GM19438 (cell line): ENCODE data around the gene PNPT1.

ENCODE experiments used
- ATAC-seq: cut with Tn5 transposase; IDR thresholded peaks from one replicate; pipeline ENCODE4 v1.9.1; 2021; ENCODE audit warnings: low read depth; ENCODE audit not compliant: unreplicated experiment

PNPT1 gene

DNA sequence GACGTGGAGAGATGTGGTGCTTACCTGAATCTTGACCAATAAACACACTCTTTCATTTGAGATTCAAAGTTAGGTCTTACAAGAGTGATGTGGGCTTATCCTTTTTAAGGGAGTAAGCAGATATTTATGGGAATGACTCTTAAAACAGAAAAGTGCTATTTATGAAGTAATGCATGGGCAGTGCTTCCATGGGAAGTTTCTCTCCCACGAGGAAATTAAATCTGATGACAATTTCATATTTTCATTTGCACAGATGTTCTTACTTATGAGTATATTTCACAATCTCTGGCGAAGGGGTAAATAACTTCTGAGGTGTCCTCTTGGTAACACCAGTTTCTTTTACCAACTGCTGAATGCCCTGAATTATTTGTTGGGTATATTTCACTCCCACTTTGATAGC, 21.0 kb downstream of the PNPT1 start:
- no peak for ATAC-seq

DNA sequence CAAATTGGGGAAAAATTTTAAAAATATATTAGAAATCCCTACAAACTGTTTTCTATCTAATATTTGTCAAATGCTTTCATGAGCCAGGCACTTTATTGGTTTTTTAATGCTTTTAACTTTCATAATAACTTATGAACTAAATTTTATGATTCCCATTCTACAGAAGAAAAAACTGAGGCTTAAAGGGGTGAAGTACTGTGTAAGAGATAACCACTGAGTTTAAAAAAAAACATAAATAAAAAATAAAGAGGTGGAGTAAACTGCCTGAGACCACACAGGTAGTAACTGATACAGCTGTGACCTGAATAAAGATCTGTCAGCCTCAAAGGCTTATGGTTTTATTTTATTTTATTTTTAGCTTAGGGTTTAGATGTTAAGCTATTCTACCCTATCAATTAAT, 24.7 kb downstream of the PNPT1 start:
- no peak for ATAC-seq

DNA sequence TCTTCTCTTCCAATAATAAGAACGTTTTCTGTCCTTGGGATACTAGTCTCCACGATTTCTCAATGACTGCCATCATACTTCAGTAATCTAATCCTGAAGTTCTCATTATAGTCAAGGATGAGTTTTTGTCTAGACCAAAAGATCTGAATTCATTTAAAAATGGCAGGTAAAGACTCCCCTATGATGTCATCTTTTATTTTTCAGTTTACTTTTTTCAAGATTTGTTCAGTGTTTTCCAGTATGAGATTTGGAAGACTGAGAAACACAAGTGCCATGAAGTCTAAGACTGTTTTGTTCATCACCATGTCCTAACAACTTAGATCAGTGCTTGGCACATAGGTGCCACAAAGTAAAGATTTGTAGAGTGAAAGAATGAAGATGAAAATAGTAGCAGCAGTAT, 40.4 kb downstream of the PNPT1 start:
- ATAC-seq, result no peak

DNA sequence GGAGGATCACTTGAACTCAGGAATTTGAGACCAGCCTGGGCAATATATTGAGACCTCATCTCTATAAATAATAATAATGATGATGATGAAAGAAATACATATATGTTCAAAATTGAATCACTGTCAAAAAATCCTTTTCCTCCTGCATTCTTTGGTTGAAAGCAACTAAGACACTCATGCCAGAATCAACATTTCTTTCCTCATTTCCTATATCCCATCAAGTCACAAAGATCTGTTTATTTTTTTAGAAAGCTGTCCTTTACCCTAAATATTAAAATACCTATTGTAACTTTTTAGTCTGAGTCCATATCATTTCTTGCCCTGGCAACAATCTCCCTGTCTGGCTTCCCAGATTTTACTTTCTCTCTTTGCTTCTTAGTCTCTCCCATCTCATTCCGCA, 44.4 kb downstream of the PNPT1 start:
- ATAC-seq, result no peak

DNA sequence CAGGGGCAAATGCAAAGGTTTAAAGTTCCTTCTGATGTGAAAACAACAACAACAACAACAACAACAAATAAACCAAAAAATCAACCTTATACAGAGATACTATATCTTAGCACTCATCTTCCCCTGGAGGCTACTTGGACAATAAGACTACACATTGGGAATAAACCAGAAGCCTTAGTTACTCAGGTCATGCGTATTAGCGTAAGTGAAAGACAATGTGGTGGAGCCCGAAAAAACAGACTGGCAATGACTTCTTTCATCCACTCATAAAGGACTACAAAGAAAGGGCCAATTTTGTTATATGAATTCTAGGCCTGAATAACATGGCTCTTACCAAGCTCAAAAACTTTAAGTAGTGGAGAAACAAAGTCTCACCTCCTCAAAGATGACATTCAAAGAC, 56.8 kb downstream of the PNPT1 start:
- no peak for ATAC-seq

DNA sequence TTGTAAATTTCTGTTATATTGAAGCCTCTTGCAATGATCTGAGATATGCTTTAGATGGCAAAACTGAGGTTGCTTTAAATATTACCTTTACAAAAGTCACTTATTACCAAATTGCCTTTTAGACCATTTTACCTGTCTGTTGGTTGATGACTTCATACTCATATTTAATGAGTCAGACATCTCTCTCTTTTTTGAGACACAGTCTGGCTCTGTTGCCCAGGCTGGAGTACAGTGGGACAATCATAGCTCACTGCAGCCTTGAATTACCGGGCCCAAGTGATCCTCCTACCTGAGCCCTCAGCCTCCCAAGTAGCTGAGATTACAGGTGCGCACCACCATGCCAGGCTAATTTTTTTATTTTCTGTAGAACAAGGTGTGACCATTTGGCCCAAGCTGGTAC, 64.7 kb downstream of the PNPT1 start:
- no peak for ATAC-seq

DNA sequence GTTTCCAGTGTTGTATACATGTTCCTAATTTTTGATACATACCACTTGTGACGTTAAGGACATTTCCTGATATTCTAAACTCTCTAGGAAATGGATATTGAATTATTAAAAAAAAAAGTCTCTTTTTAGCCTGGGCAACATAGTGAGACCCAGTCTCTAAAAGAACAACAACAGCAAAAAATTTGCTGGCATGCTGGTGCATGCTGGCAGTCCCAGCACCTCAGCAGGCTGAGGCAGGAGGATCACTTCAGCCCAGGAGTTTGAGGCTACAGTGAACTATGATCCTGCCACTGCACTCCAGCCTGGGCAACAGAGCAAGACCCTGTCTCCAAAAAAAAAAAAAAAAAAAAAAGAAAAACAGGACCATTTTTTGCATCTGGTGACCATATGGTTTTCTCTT, 65.7 kb downstream of the PNPT1 start:
- ATAC-seq, result no peak

DNA sequence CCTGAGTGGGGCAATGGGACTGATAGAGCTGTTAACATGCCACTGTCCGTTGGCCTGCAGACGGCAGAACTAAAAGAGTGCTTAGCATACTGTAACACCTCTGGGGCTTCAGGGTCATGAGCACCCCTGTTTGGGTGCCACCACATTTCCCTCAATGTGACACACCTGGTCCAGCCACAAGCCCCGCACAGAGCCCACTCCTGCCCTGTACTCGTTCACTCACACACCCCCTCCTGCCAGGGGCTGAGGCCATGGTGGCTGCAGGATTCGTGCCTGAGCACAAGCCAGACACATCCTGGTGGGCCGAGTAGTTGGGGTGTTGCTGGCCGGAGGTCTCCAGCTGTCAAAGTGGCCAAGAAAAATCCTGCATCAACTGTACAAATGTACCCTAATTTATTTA, 71.8 kb downstream of the PNPT1 start:
- ATAC-seq, result no peak

DNA sequence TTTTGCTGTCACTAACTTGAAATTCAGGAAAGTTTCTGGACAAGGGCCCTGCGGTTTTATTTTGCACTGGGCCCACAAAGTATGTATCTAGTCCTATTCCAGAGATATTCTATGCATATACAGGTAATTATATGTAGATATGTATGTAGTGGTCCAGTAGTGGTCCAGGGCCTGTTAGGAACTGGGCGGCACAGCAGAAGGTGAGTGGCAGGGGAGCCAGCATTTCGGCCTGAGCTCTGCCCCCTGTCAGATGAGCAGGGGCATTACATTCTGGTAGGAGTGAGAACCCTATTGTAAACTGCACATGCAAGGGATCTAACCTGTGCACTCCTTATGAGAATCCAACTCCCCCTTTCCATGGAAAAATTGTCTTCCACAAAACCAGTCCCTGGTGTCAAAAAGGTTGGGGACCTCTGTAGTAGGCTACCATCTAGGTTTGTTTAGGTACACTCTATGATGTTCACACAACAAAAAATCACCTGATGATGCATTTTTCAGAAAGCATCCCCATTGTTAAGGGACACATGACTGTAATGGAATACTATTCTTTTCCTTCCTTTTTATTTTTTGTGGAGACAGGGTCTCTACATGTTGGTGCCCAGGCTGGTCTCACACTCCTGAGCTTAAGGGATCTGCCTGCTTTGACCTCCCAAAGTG, 73.4 kb downstream of the PNPT1 start:
- ATAC-seq, result no peak

DNA sequence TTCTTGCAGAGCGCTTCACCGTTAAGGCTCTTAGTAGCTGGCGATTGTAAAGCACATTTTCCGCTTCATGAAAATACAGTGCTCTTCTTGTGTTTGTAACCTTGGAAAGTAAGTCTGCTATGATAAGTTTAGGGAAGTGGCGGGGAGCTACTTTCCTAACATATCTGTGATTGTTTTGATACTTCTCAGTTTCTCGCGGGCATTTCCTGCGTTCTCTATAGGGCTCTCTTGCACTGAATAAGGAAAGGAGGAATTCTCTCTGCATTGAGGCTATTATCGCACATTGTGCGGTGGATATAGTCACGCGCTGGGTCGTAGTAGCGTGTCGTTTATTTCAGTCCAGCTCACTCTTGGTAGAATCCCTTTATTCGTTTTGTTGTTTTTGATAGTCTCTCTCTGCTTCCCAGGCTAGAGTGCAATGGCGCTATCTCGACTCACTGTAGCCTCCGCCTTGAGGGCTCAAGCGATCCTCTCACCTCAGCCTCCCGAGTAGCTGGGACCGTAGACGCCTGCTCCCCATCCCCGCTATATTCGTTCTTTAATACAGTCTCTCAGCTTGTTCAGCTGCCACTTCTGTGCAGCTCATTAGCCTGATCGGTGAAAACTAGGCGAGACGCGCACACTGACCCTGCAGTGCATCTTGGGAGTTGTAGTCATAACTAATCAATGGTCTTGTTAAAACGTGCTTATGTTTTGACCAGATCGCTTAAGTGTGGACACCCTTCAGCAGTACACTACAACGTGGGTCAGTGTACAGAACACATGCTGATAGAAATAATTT, 75.2 kb downstream of the PNPT1 start:
- peak; percentile 33 for ATAC-seq

DNA sequence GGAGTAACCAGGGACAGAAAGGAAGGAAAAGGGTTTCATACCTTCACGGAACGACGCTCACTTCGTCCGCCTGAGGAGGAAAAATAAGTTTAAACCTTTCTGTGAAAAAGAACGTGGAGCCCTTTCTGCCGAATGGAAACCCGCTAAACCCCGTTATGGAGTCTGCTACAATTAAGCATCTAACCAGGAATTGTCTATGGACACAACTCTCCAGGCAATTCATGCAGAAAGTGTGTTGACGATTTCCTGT, 75.7 kb downstream of the PNPT1 start:
- no peak for ATAC-seq

DNA sequence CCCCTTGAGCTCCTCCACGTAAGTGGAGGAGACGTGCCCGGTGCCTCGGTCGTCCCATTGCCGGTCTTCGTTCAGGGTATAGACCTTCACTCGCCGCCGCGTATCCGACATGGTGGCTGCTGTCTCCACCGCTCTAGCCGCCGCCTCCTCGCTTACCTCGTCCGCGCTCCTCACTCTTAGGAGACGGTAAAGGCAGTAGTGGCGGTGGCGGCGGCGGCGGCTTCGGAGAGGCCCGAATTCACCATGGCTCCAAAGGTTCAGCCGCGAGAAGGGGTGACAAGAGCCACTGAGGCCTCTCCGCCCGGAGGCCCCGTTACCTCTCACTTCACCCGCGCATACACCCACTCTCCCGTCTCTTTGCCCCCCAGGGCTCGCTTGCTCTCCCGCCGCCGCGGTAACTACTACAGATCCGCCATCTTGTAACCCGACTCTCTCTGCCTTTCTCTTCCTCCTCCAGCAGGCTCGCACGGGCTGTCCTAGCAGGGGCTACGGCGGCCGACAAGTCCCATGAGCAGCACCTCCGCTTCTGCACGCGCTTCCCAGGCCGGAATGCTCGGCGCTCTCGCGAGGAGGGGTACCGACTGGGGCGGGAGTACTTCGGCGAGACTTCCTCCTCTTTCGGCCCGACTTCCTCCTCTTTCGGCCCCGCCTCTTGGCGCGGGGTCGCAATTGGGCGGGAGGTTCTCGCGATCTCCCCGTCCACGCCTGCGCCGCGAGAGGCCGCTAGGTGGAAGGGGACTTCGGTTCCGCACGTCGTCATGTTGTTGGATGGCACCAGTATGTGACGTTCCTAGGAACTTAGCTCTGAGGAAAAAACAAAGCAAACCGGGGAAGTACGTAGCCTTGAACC, 76.2 kb downstream of the PNPT1 start, which contains the start of gene PPP4R3B:
TSS of gene PPP4R3B (minus strand) at position 448 of the 850 bp plus-strand sequence. CDS start at position 111, 337 bp downstream.
- ATAC-seq, result peak; percentile 81

DNA sequence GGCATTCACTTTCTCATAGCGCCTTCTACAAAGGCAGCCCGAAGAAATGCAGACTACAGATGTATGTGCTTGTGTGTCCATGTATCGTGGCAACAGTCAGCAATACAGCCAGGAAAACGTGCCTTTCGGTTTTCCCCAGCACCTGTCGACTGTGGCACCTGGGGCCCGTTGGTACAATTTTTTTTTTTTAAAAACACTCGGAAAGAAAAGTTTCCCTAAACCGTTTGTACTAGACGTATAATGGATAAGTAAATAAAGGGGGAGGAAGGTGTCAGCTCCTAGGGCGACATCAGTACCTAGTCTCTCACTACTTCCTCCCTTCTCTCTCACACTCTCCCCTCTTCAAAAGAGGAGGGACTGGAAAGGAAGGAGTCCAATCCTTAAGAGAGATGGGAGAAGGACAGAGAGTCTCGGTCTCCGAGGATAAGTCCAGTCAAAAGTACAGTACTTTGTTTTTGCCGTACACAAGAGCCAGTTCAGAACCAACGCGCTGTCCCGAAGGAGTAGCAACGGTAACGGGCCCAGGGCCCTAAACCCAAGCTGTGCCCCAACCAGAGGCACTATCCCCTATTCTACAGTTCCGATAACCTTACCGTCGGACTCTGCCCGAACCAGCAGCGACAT, 77.0 kb downstream of the PNPT1 start:
- peak; percentile 18 for ATAC-seq

DNA sequence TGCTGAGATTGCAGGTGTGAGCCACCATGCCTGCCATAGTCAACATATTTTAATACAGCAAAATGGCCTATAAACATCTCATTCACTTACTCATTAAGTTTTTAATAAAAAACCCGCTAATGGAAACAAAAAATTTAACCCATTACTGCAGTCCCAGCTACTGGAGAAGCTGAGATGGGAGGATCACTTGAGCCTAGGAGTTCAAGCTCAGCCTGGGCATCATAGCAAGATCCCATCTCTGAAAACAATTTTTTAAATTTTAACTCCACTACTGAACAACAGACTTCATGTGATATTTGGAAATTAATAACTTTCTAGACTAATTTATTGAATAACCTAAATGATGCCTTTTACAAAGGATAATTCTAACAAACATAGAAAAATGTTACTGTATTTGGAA, 81.6 kb downstream of the PNPT1 start:
- no peak for ATAC-seq

DNA sequence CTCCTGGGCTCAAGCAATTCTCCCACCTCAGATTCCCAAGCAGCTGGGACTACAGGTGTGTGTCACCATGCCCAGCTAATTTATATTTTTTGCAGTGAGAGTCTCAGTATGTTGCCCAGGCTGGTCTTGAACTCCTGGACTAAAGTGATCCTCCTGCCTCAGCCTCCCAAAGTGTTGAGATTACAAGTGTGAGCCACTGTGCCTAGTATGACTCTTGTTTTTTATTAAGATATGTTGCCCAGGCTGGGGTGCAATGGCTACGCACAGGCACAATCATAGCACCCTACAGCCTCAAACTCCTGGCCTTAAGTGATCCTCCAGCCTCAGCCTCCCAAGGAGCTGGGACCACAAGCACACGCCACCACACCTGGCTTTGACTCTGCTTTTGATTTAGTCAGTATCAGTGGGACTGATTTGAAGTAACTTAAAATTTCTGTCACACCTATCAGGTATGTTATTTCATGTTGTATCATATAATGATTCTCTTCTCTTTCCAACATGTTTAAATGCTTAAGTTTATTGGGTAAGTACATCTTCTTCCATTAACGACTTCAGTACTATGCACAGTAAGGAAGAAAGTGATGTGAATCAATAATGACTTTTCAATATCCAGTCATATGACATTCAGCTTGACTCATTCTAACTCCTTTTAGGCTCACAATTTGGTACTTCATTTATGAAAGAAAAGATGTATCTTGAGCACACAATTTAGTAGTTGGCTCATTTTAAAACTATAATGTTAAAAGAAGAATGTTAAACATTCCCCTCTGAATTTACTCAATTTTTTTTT, 82.5 kb downstream of the PNPT1 start:
- no peak for ATAC-seq

DNA sequence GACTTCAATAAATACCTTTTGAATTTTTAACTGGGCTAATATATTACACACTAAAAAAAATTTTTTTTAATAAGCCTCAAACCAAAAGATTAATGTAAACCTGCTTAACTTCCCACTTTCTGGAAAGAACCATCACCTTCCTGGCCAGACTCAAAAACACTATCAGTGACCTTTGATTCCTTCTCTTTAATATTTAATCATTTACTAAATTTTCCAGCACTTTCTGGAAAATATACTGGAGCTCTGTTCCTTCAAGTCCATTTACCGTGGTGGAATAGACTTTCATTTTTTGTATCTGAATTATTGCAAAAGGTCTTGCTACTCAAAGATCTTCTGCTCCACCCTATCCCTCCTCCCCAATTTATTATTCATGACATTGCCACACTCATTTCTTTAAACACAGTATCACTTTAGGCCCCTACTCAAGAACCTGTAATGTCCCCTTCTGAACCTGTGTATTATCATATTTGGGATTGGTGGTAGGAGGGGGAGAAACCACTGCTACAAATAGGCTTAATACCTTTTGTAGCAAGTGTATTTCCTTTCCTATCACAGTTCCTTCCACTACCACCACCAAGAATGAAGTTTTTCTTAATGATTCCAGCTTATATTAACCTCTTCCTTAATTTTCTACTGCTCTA, 83.6 kb downstream of the PNPT1 start:
- no peak for ATAC-seq

DNA sequence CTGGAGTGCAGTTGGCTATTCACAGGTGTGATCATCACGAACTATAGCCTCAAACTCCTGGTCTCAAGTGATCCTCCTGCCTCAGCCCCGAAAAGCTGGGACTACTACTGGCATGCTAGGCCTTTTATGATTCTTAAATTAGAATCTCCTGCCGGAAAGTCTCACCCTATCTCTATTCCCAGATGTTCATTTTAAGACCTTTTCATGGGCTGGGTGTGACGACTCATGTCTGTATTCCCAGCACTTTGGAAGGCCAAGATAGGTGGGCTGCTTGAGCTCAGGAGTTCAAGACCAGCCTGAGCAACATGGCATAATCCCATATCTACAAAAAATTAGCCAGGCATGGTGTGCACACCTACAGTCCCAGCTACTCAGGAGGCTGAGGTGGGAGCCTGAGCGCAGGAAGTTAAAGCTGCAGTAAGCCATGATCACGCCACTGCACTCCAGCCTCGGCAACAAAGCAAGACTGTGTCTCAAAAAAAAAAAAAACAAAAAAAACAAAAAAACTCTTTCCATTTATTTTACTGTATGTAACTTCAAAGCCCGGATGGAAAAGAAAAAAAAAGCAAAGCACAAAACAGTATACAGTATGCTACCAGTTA, 84.3 kb downstream of the PNPT1 start:
- no peak for ATAC-seq

DNA sequence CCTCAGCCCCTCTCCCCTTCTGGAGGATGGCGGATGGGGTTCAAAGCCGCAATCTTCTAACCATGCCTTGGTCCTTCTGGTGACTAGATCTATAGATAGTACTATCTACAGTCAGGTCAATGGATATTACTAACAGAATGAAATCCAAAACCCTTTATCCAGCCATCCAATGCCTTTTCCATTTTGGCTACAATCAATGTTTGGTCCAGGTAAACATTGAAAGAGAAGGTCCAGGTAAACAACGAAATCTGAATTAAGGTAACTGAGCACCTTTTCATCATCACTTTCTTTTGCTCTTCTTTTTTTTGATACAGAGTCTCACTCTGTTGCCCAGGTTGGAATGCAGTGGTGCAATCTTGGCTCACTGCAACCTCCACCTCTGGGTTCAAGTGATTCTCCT, 85.9 kb downstream of the PNPT1 start:
- no peak for ATAC-seq

DNA sequence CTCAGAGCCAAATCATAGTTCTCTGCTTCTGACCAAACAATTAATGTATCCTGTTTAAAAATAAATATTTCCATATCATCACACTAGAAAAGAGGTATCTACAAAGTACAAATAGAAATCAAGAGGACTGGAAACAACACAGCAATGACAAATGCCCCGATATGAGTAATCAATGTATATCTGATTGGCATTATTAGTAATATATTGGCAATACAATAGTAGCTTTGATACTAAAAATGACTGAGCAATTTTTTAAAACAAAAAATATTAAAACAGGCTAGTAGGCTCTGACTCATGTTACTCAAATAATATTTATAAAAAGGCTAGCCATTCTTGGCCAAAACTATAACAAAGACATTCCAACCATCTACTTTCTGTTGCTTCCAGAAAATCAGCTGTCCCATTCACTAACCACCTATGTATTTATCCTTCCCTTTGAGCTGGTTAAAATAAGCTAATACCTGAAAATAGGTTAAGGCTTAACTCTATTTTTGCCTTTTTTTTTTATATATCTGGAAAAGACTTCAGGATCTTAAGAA, 89.5 kb downstream of the PNPT1 start:
- no peak for ATAC-seq
